Umbilical cord (tissue), 2 donors: ENCODE data around the gene RFX4. TPM values are rescaled to one million over a fixed set of nuclear protein-coding genes. Genes with fewer than 3 reads are reported as not detected.
"Not testable (repeated sequence)": the region's sequence is repeated elsewhere in the genome, so short reads cannot be mapped to it uniquely, and the experiment has no call there.

Source experiments
- DNase-seq: peaks from one replicate; pipeline ENCODE4 v3.0.0-alpha.2; 2015; ENCODE audit warnings: low spot score
- total RNA-seq: library from RNA; depleted of rRNA; stranded (reverse); fragments of >200 nt; gene quantifications from one replicate; pipeline ENCODE4 v1.2.3, GENCODE V29; 2014; ENCODE audit warnings: low replicate concordance; ENCODE audit not compliant: insufficient read depth

Gene RFX4
- total RNA-seq, 1 donor from 2014 or later: 2.2 TPM

GRCh38 chr12:106590601-106591000 lies 7.8 kb downstream of the RFX4 start:
- no peak for DNase-seq

GRCh38 chr12:106594447-106594846 lies 11.6 kb downstream of the RFX4 start:
- DNase-seq: peak; percentile 28

GRCh38 chr12:106595268-106595667 lies 12.5 kb downstream of the RFX4 start:
- DNase-seq: no peak

- DNase-seq: no peak
Measured at GRCh38 chr12:106598003-106598402, 15.2 kb downstream of the RFX4 start.

GRCh38 chr12:106599302-106599701 lies 16.5 kb downstream of the RFX4 start:
- no peak for DNase-seq

- DNase-seq: no peak
Measured at GRCh38 chr12:106600503-106600902, 17.7 kb downstream of the RFX4 start.

GRCh38 chr12:106601031-106601430 lies 18.2 kb downstream of the RFX4 start:
- no peak for DNase-seq

- DNase-seq: no peak
Measured at GRCh38 chr12:106601496-106601895, 18.7 kb downstream of the RFX4 start.

GRCh38 chr12:106602076-106602475 lies 19.3 kb downstream of the RFX4 start:
- no peak for DNase-seq

- DNase-seq: no peak
Measured at GRCh38 chr12:106605254-106605653, 22.4 kb downstream of the RFX4 start.

- not testable (repeated sequence) for DNase-seq
Measured at GRCh38 chr12:106620588-106620987, 37.8 kb downstream of the RFX4 start.

- DNase-seq: no peak
Measured at GRCh38 chr12:106625976-106626375, 43.2 kb downstream of the RFX4 start.

GRCh38 chr12:106629797-106630659 lies 47.2 kb downstream of the RFX4 start:
- no peak for DNase-seq

GRCh38 chr12:106631150-106631549 lies 48.3 kb downstream of the RFX4 start:
- DNase-seq: no peak

- no peak for DNase-seq
Measured at GRCh38 chr12:106631797-106632196, 49.0 kb downstream of the RFX4 start.

GRCh38 chr12:106632797-106633450 lies 50.1 kb downstream of the RFX4 start:
- DNase-seq: no peak

- peak; percentile 38 for DNase-seq
Measured at GRCh38 chr12:106633451-106633823, 50.6 kb downstream of the RFX4 start.

GRCh38 chr12:106634206-106634605 lies 51.4 kb downstream of the RFX4 start:
- no peak for DNase-seq

GRCh38 chr12:106643000-106643399 lies 60.2 kb downstream of the RFX4 start:
- no peak for DNase-seq

GRCh38 chr12:106644335-106645073 lies 61.7 kb downstream of the RFX4 start:
- no peak for DNase-seq

GRCh38 chr12:106645074-106645421 lies 62.2 kb downstream of the RFX4 start:
- no peak for DNase-seq
